IPS-18c (cell line): Measurements from ENCODE around the gene PCDH12.

Experiments used
- H3K4me3 ChIP-seq: 2 replicates; pipeline ENCODE4 v1.7.0; 2013; ENCODE audit warnings: low read depth, mild to moderate bottlenecking, low read length, moderate library complexity; ENCODE audit not compliant: insufficient read depth
- H3K9me3 ChIP-seq: one replicate; pipeline ENCODE4 v1.6.1; 2013; ENCODE audit warnings: mild to moderate bottlenecking, low read length, moderate library complexity; ENCODE audit not compliant: control insufficient read depth, insufficient read depth

PCDH12 gene

DNA sequence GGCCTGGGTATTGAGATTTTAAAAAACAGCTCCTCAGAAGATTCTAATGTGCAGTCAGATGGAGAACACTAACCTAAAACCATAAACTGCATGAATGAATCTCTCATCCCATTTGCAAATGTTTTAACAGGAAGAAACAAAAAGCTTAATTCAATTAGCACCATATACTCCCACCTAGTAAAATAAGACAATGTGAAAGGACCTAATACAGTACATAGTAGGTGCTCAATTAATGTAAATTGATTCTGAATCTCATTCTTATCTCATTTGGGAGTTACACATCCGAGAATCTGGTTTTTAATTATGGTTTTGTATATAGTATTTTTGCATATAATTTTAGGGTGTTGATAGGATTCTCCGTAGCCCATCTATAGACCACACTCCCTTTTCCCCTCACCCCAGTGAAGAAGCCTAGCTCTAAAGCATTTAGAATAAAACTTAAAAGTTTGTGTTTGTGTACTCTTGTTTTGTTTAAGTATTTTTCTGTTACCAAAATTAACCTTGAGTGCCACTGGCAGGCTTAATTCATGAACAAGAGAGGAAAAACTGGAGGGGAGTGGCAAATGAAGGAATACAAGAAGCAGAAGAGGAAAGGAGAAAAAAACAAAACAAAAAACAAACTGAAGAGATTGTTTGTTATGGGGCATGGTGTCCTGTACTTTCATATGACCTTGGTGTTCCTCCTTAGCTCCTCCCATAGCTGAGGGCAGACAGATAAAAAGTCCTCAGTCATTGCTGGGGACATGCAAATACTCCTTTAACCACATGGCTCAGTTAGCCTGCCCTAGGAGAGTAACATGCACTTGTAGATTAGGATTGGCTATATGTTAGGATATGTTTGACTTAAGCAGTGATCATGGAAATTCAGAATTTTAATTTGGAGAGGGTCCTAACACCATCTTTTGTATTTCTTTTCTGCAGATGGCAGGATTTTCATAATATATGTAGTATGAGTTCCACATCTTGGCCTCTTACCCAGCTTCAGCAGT lies 12.1 kb upstream of the PCDH12 start:
- H3K9me3 ChIP-seq = no peaks in the 10 kb centered on the region
- H3K4me3 ChIP-seq = peak overlapping the region; percentile 89

DNA sequence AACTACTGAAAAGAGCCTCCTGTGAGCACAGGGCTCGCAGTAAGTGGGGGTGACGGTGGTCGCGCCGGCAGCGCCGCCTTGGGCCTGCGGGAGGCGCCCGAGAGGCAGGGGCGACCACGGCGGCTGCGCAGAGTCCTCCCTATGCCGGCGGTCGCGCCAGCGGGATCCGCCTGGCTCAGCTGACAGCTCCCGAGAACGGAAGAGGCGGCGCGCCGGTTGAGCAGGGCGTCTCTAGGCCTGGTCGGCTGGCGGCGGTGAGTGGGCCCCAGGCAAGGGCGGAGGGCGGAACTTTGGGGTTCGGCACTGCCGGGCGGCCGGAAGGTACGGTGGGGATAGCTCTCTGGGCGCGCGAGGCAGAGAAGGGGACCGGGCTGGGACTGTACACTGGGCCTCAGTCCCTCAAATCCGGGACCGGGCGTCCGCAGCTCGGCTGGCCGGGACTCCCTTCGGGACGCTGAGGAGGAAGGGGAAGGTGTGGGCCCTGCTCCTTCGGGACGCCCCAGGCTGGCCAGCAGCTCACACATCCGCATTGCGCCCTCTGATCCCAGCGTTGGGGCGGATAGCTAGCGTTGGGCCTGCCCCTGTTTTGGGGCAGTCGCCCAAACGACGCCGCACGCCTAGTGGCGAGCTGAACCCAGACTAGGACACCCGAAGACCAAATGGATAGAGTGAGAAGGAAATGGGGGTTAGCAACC lies 11.1 kb upstream of the PCDH12 start, which contains the start of gene RNF14:
Gene RNF14 (plus strand): TSS at position 192 of the 695 bp plus-strand sequence. CDS start 4,484 bp downstream, outside the sequence.
- Histone ChIP-seq H3K9me3 (no peaks in the 10 kb centered on the region), H3K4me3 (peak within 1 kb of the TSS; percentile 89)

DNA sequence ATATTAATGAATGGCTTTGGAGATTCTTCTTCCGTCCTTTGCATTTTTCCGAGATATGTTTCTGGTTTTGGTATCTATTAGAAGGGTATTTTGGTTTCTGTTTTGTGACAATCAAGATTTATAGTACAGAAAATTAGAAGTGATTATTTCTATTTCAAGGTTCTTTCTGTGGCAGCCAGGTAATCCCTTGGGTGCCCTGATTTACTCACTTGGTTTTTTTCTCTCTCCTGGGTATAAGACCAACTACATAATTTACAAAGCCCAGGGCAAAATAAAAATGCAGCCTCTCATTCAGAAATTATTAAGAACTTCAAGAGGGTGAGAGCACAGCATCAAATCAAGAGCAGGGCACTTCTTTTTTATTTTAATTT lies 8.9 kb upstream of the PCDH12 start:
- no peaks in the 10 kb centered on the region for H3K9me3 ChIP-seq
- H3K4me3 ChIP-seq = no peak overlapping the region

- H3K9me3 ChIP-seq = peaks cover under 1% of the 10 kb centered on the region
- no peak overlapping the region for H3K4me3 ChIP-seq
Measured at GRCh38 chr5:141966275-141966962, 8.4 kb upstream of the PCDH12 start.

- H3K9me3 ChIP-seq = peaks cover 2% of the 10 kb centered on the region
Measured at GRCh38 chr5:141965071-141965470, 7.1 kb upstream of the PCDH12 start.

GRCh38 chr5:141963701-141964100 lies 5.7 kb upstream of the PCDH12 start:
- H3K9me3 ChIP-seq = peaks cover 2% of the 10 kb centered on the region
- no peak overlapping the region for H3K4me3 ChIP-seq

More at GRCh38 chr5:141965071-141965470, 7.1 kb upstream of the PCDH12 start:
- H3K4me3 ChIP-seq = no peak overlapping the region

DNA sequence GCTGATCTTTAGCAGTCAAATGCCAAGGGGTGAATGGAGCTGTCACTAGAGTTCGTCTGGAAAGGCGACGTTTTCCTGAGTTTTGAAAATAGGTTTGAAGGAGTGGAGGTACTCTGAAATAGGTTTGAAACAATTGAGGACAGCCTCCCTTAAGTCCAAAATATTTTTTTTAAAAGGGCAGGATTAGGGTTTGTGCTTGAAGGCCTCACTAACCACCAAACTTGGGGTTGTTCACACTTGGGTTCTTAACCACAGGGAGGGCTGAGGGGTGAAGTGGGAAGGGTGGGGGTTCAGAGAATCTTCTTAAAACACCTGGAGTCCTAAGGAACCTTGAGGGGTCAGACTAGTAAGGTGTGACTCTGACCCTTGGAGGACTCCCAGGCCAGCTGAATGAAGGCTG lies 3.5 kb upstream of the PCDH12 start:
- Histone ChIP-seq H3K9me3 (peaks cover 2% of the 10 kb centered on the region), H3K4me3 (no peak overlapping the region)

GRCh38 chr5:141960449-141961323 lies 2.7 kb upstream of the PCDH12 start:
- Histone ChIP-seq H3K4me3 (no peak overlapping the region), H3K9me3 (peaks cover 2% of the 10 kb centered on the region)

DNA sequence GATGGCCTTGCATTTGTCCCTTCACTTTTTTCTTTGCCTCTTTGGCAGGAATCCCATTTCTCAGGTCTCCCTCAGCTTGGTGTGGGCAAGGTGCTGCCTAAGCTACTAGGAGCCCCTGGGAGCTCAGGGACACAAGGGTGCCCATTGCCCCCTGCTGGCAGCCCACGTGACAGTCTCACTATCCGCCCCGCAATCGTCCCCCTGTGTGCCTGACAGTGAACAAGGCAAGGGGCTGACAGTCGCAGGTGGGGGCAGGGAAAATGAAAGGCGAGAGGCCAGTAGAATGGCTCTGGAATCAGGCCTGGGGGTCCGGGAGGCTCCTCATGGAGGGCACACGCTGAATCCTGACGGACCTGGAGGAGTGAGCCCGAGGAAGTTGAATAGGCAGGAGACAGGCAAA lies 2.0 kb upstream of the PCDH12 start:
- Histone ChIP-seq H3K9me3 (peaks cover 2% of the 10 kb centered on the region), H3K4me3 (no peak overlapping the region)

DNA sequence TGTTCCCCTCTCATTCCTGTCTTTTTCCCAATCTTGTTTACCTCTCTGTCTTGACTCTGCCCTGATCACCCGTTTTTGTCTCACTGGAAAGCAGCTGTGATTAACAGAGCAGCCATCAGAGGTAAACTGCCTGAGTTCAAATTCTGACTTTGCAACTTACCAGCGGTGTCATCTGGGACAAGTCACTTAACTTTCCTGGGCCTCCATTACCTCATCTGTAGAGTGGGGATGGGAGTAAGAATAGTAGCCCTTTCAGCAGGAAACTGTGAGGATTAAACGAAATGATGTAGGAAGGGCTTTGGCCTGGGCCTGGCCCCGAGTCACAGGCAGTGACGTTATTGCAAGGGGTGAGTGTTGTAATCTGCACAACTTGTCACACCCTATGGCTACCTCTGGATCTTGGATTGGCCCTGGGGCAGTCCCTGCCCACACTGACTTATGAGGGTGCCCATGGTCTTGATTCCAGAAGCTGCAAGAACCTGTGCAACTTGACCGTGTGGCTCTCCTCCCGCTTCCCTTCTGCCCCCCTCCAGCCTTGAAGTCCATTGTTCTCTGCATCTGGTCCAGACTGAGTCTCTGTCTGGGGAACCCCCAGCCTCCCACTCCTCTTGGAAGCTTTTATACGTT lies 657 bp upstream of the PCDH12 start:
- no peak overlapping the region for H3K4me3 ChIP-seq
- peaks cover 2% of the 10 kb centered on the region for H3K9me3 ChIP-seq

DNA sequence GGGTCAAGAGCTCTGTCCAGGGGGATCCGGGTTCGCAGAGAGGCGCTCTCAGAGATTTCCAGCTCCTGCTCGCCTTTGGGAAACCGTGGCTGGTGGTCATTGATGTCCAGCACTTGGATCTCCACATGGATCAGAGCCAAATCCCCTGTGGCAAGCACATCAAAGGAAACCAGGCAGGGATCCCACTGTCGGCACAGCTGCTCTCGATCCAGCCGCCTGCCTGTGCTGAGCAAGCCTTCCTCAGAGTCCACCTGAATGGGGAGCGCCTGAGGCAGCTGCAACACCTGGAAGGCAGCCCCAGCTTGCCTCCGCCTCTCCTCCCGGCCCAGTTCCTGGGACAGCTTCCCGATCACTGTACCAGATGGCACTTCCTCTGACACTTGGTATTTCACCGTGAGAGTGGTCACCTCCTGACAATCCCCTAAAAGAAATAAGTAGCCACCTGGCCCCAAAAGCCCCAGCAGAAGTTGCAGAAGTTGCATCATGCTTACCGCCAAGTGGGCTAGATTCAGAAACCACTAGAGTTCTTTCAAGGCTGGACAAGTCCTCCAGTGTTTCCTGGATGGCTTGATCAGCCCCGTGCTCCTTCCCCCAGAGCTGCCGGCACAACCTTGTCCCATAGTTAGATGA lies 520 bp downstream of the PCDH12 start:
- no peak overlapping the region for H3K4me3 ChIP-seq
- H3K9me3 ChIP-seq = peaks cover 2% of the 10 kb centered on the region

- peaks cover 2% of the 10 kb centered on the region for H3K9me3 ChIP-seq
- no peak overlapping the region for H3K4me3 ChIP-seq
Measured at GRCh38 chr5:141954194-141954593, 3.8 kb downstream of the PCDH12 start.

DNA sequence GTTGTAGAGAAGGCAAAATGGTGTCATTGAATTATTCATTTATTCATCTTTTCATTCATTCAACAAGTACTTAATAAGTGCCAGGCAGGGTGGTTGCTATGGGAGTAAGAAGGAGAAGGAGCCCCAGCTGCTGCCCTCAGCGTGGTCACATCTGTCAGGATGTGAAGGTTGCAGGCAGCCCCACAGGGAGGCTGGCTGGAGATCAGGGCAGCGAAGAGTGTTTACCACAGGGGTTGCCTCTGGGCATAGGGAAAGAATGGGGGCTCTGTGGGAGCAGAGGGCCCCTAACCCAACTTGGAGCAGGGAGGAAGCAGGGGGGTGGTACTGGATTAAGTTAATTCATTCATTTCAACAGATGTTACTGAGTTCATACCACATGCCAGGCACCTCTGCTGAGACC lies 6.0 kb downstream of the PCDH12 start:
- no peak overlapping the region for H3K4me3 ChIP-seq
- peaks cover 2% of the 10 kb centered on the region for H3K9me3 ChIP-seq

DNA sequence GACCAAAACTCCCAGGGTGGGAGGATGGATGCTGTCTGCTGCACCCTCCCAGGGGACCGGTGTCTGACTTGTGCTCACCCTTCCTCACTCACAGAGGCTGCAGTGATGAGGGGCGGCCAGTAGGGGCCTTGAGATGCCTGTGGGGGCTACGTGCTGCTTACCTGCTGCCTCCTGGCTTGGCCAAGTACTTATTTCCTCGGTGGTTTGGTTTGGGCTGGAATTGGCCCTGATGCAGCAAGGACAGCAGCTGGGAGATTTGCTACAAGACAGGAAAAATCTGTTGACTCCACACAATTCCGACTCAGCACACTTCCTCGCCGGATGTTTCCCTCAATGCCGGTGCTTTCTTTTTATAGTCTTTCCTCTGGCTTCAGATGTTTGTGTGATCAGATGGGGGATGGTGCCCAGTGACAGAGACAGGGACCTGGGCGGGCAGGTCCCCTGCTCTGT lies 6.6 kb downstream of the PCDH12 start:
- H3K9me3 ChIP-seq = peaks cover 2% of the 10 kb centered on the region
- no peak overlapping the region for H3K4me3 ChIP-seq

- Histone ChIP-seq H3K9me3 (peaks cover 2% of the 10 kb centered on the region), H3K4me3 (no peak overlapping the region)
Measured at GRCh38 chr5:141950207-141951005, 7.6 kb downstream of the PCDH12 start.
